ENCODE measurements around the gene MTFR1L. TPM values are rescaled to one million over a fixed set of nuclear protein-coding genes. Genes with fewer than 3 reads are reported as not detected.
A peak's percentile ranks its signal among the peaks of the same experiment; 100 is the strongest.

MTFR1L gene
- total and polyA plus RNA-seq, 9 of the 15 experiments (the other 6 are each of a cell fraction or from before 2014, with no cell fraction given): 41.4 to 98.5 (median 53.7) TPM

DNA sequence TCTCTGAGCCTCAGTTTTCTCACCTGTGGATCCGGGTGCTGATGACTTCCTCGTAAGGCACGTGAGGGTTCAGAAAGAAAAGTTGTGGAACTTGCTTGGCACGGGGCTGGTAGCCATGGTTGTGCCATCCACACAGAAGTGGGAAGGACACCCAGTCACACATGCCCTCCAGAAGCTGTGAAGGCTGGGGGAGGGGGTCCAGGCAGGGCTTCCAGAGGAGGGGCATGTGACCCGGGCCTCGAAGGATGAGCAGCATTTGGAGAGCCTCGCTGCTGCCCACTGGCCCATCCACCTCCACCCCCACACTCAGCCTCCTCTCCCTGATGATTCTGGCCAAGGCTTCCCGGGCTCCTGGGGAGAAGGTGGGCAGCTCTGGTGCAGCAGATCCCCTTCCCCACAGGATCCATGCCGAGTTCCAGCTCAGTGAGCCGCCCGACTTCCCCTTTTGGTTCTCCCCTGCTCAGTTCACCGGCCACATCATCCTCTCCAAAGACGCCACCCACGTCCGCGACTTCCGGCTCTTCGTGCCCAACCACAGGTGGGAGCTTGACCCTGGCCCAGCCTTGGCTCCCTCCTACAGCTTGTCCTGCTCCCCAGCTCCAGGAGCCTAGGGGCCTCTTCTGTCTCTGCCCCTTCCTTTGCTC lies 10.3 kb upstream of the MTFR1L start:
- peaks cover 4% of the 10 kb centered on the region; the same call in 1 of the 2 replicates for H4K20me1 ChIP-seq (replicated peaks; ENCODE audit: control insufficient read depth, insufficient read depth, low read length)
- no TSS peak for BruUV-seq (replicated peaks)
- in situ Hi-C loops (cut with MboI) (no loop called here), intact Hi-C loops (cut with micrococcal nuclease) (no loop called here)
- peak overlapping the region in 1 of 2 experiments; percentile 14; a peak in 1 of 4 replicates for H3K9ac ChIP-seq (ENCODE audit: insufficient read depth in 1 of 2, low read depth in 2 of 2, low read length in 2 of 2)
- no peak for DNase-seq (ENCODE audit: extremely low read depth in 1 of 4, low spot score in 3 of 4)
- no peak for FAIRE-seq
- POLR2A ChIA-PET: interaction anchor here (0.6 to 2.2 kb wide), 6 partner anchors 10 to 1609 kb away, joined by 3 to 12 read pairs (median 3); partner anchors contain the start of gene MTFR1L
- H2AFZ ChIP-seq (ENCODE audit: low read depth, low read length): no peak overlapping the region
- no peaks in the 10 kb centered on the region for H3K9me3 ChIP-seq (replicated peaks; ENCODE audit: control insufficient read depth, insufficient read depth, low read depth, low read length)
- no peak overlapping the region for H3K4me2 ChIP-seq (ENCODE audit: insufficient read depth, low read length)
- H3K27ac ChIP-seq (ENCODE audit: extremely low read depth, low read depth, low read length): no peak overlapping the region
- ATAC-seq: no peak
- no peaks in the 10 kb centered on the region for H3K79me2 ChIP-seq (ENCODE audit: control insufficient read depth, insufficient read depth, low read length)
- CTCF ChIA-PET (ENCODE audit: low intra/inter-chr PET ratio): no interaction called here
- H3K4me1 ChIP-seq (replicated peaks in 1 of 2; ENCODE audit: control insufficient read depth in 2 of 2, insufficient read depth in 2 of 2, low read length in 2 of 2): peaks cover 2 to 48% of the 10 kb centered on the region in 2 experiments; a peak in 3 of 5 replicates
- no peak overlapping the region for H3K4me3 ChIP-seq
- no peaks in the 10 kb centered on the region for H3K36me3 ChIP-seq (ENCODE audit: control insufficient read depth, insufficient read depth, low read length)
- no peaks in the 10 kb centered on the region for H3K27me3 ChIP-seq (ENCODE audit: control insufficient read depth in 2 of 2, insufficient read depth in 2 of 2, low read length in 2 of 2)
- TF ChIP-seq SPI1 (IDR thresholded peaks at IDR 0.05; ENCODE audit: borderline replicate concordance, low read depth, low read length): peak; percentile 59
- TF ChIP-seq, protein P1, sequence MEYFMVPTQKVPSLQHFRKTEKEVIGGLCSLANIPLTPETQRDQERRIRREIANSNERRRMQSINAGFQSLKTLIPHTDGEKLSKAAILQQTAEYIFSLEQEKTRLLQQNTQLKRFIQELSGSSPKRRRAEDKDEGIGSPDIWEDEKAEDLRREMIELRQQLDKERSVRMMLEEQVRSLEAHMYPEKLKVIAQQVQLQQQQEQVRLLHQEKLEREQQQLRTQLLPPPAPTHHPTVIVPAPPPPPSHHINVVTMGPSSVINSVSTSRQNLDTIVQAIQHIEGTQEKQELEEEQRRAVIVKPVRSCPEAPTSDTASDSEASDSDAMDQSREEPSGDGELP (CRISPR knock-in tag; IDR thresholded peaks at IDR 0.05; ENCODE audit: borderline replicate concordance): peak; percentile 20; the same call in 1 of the 2 replicates
- peak; percentile 48; the same call in 1 of the 2 replicates for TF ChIP-seq GABPB1 (CRISPR knock-in tag; IDR thresholded peaks at IDR 0.05)
- TF ChIP-seq ZNF121 (CRISPR knock-in tag; conservative IDR thresholded peaks at IDR 0.05): 0 out of 2 replicates have a peak, but pooled peaks have one; percentile 9
- no peak for TF ChIP-seq XRCC4 (IDR thresholded peaks at IDR 0.05; ENCODE audit: extremely low read depth, insufficient read depth, insufficient read length)
- TF ChIP-seq ZKSCAN3 (CRISPR knock-in tag; IDR thresholded peaks at IDR 0.05): no peak
- 67% methylated on average over 18 of the region's 18 CpGs for WGBS (ENCODE audit: insufficient coverage, low coverage, missing lambda C conversion rate)
- no peaks in the 10 kb centered on the region for H3K9me1 ChIP-seq (ENCODE audit: control insufficient read depth, insufficient read depth, low read length)
